ENCODE measurements around the gene ANK2.
"Not testable (repeated sequence)": the region's sequence is repeated elsewhere in the genome, so short reads cannot be mapped to it uniquely, and the experiment has no call there.

Gene ANK2

DNA sequence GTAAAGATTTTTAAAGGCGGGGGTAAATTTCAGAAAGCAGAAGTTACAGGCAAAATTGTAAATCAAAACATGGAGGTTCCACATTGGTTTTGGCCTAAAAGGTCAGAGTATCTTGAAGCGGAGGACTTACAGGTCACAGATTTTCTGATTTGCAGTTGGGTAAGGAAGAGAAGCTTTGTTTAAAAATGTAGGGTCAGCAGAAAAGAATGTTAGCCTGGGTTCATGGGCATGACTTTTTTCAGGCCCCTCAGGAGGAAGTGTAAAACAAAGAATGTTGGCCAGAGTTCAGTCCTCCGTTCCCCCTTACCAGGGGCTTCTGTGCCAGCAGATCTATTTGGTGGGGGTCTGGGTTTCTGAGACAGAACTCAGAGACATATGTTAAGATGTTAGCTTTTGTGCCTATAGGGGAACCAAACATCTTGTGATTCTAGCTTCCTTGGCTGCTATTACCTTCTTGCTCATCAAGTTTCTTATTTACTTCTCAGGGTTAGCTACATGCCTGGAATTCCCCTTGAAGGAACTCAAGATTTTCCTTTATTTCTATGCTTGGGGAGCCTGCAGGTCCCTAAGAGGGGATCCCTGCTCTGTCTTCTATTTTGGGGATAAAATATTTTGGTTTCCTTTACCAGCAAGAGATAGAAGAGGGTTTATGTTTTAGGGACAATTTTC is 160.3 kb downstream of the ANK2 start:
- DNase-seq (ENCODE audit: low spot score), result no peak

DNA sequence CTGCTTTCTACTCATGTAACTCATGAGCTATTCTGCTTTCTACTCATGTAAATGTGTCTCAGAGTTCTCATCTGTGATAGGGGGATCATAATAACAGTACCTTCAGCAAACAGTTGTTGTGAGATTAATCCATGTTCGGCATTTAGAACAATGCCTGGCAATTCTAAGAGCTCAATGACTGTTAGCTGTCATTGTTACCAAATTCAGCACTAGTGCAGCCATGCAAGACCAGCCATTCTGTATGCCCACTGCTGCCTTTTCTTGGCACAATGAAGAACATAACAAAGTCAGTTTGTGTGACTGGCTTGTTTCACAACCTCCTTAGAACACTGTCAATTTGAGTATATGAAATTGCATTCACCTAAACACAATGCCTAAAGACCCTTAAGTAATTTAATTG is 163.2 kb downstream of the ANK2 start:
- DNase-seq (ENCODE audit: low spot score), result no peak

DNA sequence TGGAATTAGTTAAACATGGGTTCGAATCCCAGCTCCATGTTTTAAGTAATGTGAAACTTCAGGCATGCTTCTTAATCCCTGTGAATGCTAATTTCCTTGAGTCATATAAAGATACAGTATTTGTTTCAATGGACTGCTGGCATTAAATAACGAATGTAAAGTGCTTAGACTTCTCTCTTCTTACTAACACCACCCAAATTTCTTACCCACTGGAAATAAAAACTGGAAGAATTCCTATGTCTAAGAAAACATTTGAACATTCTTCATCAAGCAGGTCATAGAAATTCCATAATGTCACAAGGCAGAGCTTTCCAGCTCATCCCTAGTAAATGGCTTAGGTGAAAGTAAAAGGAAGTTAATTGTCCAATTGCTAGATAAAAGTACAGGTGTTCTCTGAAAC is 172.5 kb downstream of the ANK2 start:
- DNase-seq (ENCODE audit: low spot score), result no peak

- no peak for DNase-seq (ENCODE audit: low spot score)
Observed at GRCh38 chr4:113222471-113222870, 173.0 kb downstream of the ANK2 start.

- no peak for DNase-seq (ENCODE audit: low spot score)
Observed at GRCh38 chr4:113223001-113223400, 173.5 kb downstream of the ANK2 start.

GRCh38 chr4:113232194-113232593 is 182.7 kb downstream of the ANK2 start:
- DNase-seq (ENCODE audit: low spot score), result no peak

DNA sequence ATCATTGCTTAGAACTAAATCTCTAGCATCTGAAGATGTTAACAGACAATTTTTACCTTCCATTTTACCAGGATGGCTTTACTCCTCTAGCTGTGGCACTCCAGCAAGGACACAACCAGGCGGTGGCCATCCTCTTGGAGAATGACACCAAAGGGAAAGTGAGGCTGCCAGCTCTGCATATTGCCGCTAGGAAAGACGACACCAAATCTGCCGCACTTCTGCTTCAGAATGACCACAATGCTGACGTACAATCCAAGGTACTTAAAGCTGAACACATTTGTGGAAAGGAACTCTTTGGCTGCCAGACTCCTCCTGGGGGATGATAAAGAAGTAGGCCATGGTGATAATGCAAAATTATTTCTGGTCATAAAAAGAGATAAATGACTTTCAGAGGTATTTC is 187.5 kb downstream of the ANK2 start:
- DNase-seq (ENCODE audit: low spot score), result no peak

DNA sequence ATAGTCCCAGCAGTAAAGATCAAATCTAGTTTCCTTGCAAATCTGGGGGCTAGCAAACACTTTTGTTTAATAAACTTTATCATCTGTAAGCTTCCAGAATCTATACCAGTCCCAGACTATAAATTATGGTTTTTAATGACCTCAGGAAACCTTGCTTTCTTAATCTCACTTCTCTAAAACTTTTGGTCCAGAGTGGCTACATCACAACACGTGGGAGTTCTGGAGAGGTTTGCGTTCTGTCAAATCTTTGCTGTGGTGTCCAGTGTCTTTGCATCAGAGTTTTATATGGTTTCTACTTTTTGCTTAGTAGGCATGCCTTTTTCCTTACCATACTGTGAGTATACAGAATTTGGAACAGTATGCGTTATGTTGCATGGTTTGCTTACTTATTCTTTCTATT is 193.9 kb downstream of the ANK2 start:
- no peak for DNase-seq (ENCODE audit: low spot score)

GRCh38 chr4:113244747-113245146 is 195.3 kb downstream of the ANK2 start:
- DNase-seq (ENCODE audit: low spot score), result not testable (repeated sequence)

GRCh38 chr4:113248320-113248719 is 198.9 kb downstream of the ANK2 start:
- DNase-seq (ENCODE audit: low spot score), result no peak

GRCh38 chr4:113255628-113256027 is 206.2 kb downstream of the ANK2 start:
- DNase-seq (ENCODE audit: low spot score), result no peak

DNA sequence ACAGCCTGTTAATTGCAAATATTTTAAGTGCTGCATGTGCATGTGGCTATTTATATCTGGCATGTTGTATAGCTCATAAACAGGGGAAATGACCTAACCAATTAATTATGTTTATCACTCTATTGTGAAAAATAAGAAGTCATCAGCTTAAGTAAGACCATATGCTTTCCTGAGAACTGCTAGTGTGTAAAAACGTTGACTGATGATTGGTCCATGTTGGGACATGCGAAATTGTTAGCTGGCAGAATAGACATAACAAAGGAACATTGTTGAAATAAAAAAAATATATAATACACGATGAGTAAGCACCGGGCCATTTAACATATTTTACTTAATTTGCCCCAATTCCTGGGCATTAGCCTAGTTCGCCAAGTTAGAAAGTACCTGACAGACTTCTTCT is 207.5 kb downstream of the ANK2 start:
- no peak for DNase-seq (ENCODE audit: low spot score)

DNA sequence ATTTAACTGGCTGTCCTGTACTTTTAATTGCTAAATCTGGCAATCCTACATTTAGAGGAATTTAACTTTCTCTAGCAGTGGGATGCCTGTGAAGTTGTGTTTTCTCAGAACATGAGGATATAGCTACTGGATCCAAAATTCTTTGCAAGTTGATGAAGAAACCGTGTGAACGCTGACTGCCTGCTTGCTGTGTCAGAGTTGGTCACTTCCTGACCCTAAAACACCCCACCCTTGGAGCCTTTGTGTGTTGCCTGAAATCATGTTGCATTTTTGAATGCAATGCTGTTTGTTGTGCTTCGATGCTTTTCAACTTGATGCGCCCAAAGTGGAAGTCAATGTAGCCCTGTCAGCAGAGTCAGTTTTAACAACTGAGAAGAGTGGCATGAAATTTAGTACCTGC is 211.2 kb downstream of the ANK2 start:
- DNase-seq (ENCODE audit: low spot score), result no peak

- DNase-seq (ENCODE audit: low spot score), result no peak
Observed at GRCh38 chr4:113263274-113263673, 213.8 kb downstream of the ANK2 start.

DNA sequence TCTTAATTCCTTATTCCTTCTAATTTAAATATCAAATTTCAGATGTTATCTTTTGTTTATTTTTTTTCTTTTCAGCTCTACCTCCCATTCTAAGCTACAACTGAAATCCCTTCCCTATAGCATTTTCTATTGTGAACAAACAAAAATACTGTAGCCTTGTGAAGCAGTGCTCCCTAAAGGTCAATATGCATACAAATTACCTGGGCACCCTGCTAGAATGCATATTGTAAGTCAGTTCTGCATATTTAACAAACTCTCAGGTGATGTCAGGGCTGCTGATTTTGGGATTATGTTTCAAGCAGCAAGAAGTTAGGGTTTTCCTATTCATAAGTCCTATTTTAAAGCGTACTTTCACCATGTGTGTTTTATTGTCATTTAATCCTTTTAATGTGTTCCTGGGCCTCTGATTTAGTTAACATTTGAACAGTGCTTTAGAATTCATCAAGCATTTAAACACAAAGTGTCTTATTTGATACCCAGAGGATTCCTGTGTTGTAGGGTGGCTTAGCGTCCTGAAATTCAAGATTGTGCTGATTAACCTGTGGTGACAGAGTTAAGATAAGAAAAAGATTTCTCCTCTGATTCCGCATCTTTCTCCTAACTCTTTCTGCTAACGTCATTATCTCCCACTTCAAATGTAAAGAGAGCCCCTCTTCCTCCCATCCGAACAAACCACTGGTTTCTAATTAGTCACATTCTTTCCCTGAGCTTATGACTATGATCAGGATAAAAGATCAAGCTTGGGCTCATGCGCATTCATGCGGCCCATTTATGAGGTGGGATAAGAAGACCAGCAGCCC is 221.3 kb downstream of the ANK2 start:
- no peak for DNase-seq (ENCODE audit: low spot score)

GRCh38 chr4:113272523-113272922 is 223.1 kb downstream of the ANK2 start:
- no peak for DNase-seq (ENCODE audit: low spot score)

DNA sequence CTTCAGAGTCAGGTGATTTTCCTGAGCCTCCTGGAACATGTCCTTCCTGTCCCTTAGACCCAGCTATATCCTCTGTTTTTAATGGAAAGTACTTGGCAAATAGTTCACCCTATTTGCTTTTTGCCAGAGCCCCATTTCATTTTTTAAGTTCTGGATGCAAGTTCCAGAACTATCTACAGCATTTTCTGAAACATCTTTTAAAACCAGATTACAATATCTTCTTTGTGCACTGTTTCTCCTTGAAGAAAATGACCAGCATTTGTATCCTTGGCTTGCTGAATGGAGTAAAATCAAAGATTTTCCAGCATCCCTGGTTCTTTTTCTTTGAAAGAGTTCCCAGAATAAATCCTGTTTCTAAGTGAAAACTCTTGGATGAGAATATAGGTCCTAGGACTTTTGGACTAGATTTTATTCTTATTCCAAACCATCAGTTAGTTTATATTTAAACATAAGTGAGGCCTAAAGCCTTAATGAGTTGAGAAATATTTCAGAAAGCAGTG is 224.3 kb downstream of the ANK2 start:
- DNase-seq (ENCODE audit: low spot score), result no peak

- DNase-seq (ENCODE audit: low spot score), result no peak
Observed at GRCh38 chr4:113276464-113277170, 227.2 kb downstream of the ANK2 start.

- DNase-seq (ENCODE audit: low spot score), result peak; percentile 19
Observed at GRCh38 chr4:113278324-113278934, 229.0 kb downstream of the ANK2 start.

DNA sequence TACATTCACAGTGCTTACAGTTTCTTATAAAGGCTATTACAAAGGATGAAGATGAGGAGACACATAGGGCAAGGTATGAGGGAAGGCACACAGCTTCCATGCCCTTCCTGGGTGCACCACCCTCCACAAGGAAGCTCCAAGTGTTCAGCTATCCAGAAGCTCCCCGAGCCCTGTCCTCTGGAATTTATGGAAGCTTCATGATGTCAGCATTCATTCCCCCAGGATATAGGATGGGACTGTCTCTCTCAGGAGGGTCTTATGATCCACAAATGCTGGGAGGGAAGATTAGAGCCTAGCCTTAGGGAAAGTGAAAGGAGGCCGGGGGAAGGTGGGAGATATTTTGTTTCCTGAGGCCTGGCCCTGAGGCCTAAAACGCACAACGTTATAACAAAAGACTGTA is 236.0 kb downstream of the ANK2 start:
- no peak for DNase-seq (ENCODE audit: low spot score)

- DNase-seq (ENCODE audit: low spot score), result no peak
Observed at GRCh38 chr4:113288257-113288656, 238.8 kb downstream of the ANK2 start.

DNA sequence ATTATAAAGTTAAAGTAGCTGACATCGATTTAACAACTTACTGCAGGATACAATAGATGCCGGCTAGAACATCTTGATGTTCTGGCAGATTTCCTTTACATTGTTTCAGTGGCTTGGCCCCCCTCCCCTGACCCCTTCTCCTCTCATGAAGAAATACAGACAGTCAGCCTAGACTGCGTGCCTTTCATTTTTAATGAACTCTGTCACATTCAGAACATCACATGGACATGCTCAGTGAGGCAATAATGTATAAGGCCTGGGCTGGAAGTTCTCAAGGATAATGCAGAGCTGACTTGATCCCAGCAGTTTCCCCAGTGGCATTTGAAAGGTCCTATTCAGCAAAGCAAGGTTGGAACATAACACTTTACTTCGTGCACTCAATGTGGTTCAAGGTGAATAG is 239.2 kb downstream of the ANK2 start:
- DNase-seq (ENCODE audit: low spot score), result no peak

- no peak for DNase-seq (ENCODE audit: low spot score)
Observed at GRCh38 chr4:113289766-113290165, 240.3 kb downstream of the ANK2 start.
